ENCODE results near the gene TRDN. TPM values are rescaled to one million over a fixed set of nuclear protein-coding genes. Genes with fewer than 3 reads are reported as not detected.

TRDN gene
- polyA plus RNA-seq, 1 experiment, result not detected

- no peaks in the 10 kb centered on the region for H3K36me3 ChIP-seq (ENCODE audit: control insufficient read depth, insufficient read depth, low read length)
- H3K27me3 ChIP-seq (ENCODE audit: control insufficient read depth, insufficient read depth, low read length), result no peaks in the 10 kb centered on the region
- ChIA-PET POLR2A (no interaction called here), CTCF (no interaction called here)
- no peak for DNase-seq (ENCODE audit: low read depth)
- TF ChIP-seq, protein P1, sequence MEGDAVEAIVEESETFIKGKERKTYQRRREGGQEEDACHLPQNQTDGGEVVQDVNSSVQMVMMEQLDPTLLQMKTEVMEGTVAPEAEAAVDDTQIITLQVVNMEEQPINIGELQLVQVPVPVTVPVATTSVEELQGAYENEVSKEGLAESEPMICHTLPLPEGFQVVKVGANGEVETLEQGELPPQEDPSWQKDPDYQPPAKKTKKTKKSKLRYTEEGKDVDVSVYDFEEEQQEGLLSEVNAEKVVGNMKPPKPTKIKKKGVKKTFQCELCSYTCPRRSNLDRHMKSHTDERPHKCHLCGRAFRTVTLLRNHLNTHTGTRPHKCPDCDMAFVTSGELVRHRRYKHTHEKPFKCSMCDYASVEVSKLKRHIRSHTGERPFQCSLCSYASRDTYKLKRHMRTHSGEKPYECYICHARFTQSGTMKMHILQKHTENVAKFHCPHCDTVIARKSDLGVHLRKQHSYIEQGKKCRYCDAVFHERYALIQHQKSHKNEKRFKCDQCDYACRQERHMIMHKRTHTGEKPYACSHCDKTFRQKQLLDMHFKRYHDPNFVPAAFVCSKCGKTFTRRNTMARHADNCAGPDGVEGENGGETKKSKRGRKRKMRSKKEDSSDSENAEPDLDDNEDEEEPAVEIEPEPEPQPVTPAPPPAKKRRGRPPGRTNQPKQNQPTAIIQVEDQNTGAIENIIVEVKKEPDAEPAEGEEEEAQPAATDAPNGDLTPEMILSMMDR (IDR thresholded peaks at IDR 0.05; ENCODE audit: insufficient read depth, low read depth, low read length), result no peak
- H3K4me3 ChIP-seq (ENCODE audit: low read depth, low read length), result no peak overlapping the region
Measured at GRCh38 chr6:123632641-123633040, 4.1 kb downstream of the TRDN start.

GRCh38 chr6:123629258-123629941 lies 7.3 kb downstream of the TRDN start:
- TF ChIP-seq, protein P1 (IDR thresholded peaks at IDR 0.05; ENCODE audit: insufficient read depth, low read depth, low read length), result no peak
- POLR2A ChIA-PET, result no interaction called here
- CTCF ChIA-PET, result no interaction called here
- H3K27me3 ChIP-seq (ENCODE audit: control insufficient read depth, insufficient read depth, low read length), result no peaks in the 10 kb centered on the region
- no peak overlapping the region for H3K4me3 ChIP-seq (ENCODE audit: low read depth, low read length)
- H3K36me3 ChIP-seq (ENCODE audit: control insufficient read depth, insufficient read depth, low read length), result no peaks in the 10 kb centered on the region
- DNase-seq (ENCODE audit: low read depth), result no peak

DNA sequence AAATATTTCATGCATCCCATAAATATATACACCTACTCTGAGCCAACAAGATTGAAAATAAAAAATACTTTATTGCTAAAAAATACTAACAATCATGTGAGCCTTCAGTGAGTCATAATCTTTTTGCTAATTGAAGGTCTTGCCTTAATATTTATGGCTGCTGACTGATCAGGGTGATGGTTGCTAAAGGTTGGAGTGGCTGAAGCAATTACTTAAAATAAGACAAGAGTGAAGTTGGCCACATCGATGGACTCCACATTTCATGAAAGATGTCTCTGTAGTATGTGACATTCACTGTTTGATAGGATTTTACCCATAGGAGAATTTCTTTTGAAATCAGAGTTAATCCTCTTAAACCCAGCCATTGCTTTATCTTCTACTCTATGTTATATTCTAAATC lies 11.1 kb downstream of the TRDN start:
- Histone ChIP-seq H3K4me3 (ENCODE audit: low read depth, low read length) (no peak overlapping the region), H3K27me3 (ENCODE audit: control insufficient read depth, insufficient read depth, low read length) (no peaks in the 10 kb centered on the region), H3K36me3 (ENCODE audit: control insufficient read depth, insufficient read depth, low read length) (no peaks in the 10 kb centered on the region)
- POLR2A ChIA-PET, result no interaction called here
- CTCF ChIA-PET, result no interaction called here
- no peak for DNase-seq (ENCODE audit: low read depth)
- TF ChIP-seq, protein P1 (IDR thresholded peaks at IDR 0.05; ENCODE audit: insufficient read depth, low read depth, low read length), result no peak

- ChIA-PET POLR2A (no interaction called here), CTCF (no interaction called here)
- H3K36me3 ChIP-seq (ENCODE audit: control insufficient read depth, insufficient read depth, low read length), result no peaks in the 10 kb centered on the region
- DNase-seq (ENCODE audit: low read depth), result no peak
- no peak overlapping the region for H3K4me3 ChIP-seq (ENCODE audit: low read depth, low read length)
- no peaks in the 10 kb centered on the region for H3K27me3 ChIP-seq (ENCODE audit: control insufficient read depth, insufficient read depth, low read length)
- TF ChIP-seq, protein P1 (IDR thresholded peaks at IDR 0.05; ENCODE audit: insufficient read depth, low read depth, low read length), result no peak
Measured at GRCh38 chr6:123622780-123623179, 14.0 kb downstream of the TRDN start.

GRCh38 chr6:123619156-123619555 lies 17.6 kb downstream of the TRDN start:
- ChIA-PET CTCF (no interaction called here), POLR2A (no interaction called here)
- no peaks in the 10 kb centered on the region for H3K36me3 ChIP-seq (ENCODE audit: control insufficient read depth, insufficient read depth, low read length)
- H3K4me3 ChIP-seq (ENCODE audit: low read depth, low read length), result no peak overlapping the region
- no peaks in the 10 kb centered on the region for H3K27me3 ChIP-seq (ENCODE audit: control insufficient read depth, insufficient read depth, low read length)
- no peak for DNase-seq (ENCODE audit: low read depth)
- TF ChIP-seq, protein P1 (IDR thresholded peaks at IDR 0.05; ENCODE audit: insufficient read depth, low read depth, low read length), result no peak
